GM18868 (cell line): Measurements from ENCODE around the gene NR3C2.

Source experiments
- ATAC-seq: cut with Tn5 transposase; IDR thresholded peaks from one replicate; pipeline ENCODE4 v1.9.1; 2021; ENCODE audit warnings: mild to moderate bottlenecking, moderate library complexity; ENCODE audit not compliant: unreplicated experiment

Gene NR3C2

GRCh38 chr4:148435654-148436406 lies 6.4 kb downstream of the NR3C2 start:
- no peak for ATAC-seq

GRCh38 chr4:148434075-148434773 lies 8.0 kb downstream of the NR3C2 start:
- ATAC-seq, result no peak

GRCh38 chr4:148431401-148431800 lies 10.8 kb downstream of the NR3C2 start:
- no peak for ATAC-seq

GRCh38 chr4:148430854-148431253 lies 11.4 kb downstream of the NR3C2 start:
- no peak for ATAC-seq

- ATAC-seq, result no peak
These were observed 13.0 kb downstream of the NR3C2 start for GRCh38 chr4:148429206-148429605.

GRCh38 chr4:148426643-148427042 lies 15.6 kb downstream of the NR3C2 start:
- ATAC-seq, result no peak

GRCh38 chr4:148425327-148426110 lies 16.7 kb downstream of the NR3C2 start:
- no peak for ATAC-seq

- ATAC-seq, result no peak
These were observed 21.8 kb downstream of the NR3C2 start for GRCh38 chr4:148420397-148420796.

- no peak for ATAC-seq
These were observed 26.7 kb downstream of the NR3C2 start for GRCh38 chr4:148415500-148415899.

- no peak for ATAC-seq
These were observed 29.7 kb downstream of the NR3C2 start for GRCh38 chr4:148412460-148412994.

GRCh38 chr4:148405161-148405893 lies 36.9 kb downstream of the NR3C2 start:
- ATAC-seq, result no peak

GRCh38 chr4:148398988-148399387 lies 43.2 kb downstream of the NR3C2 start:
- ATAC-seq, result no peak

GRCh38 chr4:148397771-148398170 lies 44.4 kb downstream of the NR3C2 start:
- ATAC-seq, result no peak

- ATAC-seq, result no peak
These were observed 45.1 kb downstream of the NR3C2 start for GRCh38 chr4:148396986-148397673.

- no peak for ATAC-seq
These were observed 46.4 kb downstream of the NR3C2 start for GRCh38 chr4:148395771-148396170.

- ATAC-seq, result no peak
These were observed 51.2 kb downstream of the NR3C2 start for GRCh38 chr4:148391056-148391455.

GRCh38 chr4:148390311-148390710 lies 51.9 kb downstream of the NR3C2 start:
- no peak for ATAC-seq

GRCh38 chr4:148380291-148380690 lies 61.9 kb downstream of the NR3C2 start:
- no peak for ATAC-seq

- ATAC-seq, result no peak
These were observed 66.1 kb downstream of the NR3C2 start for GRCh38 chr4:148376151-148376550.

GRCh38 chr4:148375584-148375983 lies 66.6 kb downstream of the NR3C2 start:
- no peak for ATAC-seq
